ENCODE results near the gene CCDC150.

DNA sequence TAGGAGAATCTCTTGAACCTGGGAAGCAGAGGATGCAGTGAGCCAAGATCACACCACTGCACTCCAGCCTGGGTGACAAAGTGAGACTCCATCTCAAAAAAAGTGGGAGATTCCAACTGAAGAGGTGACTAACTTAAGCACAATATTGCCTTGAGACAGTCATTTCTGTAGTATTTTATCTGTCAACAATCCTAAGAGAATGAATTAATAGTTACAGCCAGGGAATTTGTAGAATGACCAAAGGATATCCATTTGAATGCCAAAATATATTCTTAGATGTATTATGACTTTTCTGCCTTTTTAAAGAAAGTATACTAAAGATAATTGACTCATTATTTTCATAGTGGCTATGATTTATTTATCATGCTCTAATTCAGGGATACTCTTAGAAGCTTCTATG, 40.7 kb upstream of the CCDC150 start:
- TF ChIP-seq, protein P1, sequence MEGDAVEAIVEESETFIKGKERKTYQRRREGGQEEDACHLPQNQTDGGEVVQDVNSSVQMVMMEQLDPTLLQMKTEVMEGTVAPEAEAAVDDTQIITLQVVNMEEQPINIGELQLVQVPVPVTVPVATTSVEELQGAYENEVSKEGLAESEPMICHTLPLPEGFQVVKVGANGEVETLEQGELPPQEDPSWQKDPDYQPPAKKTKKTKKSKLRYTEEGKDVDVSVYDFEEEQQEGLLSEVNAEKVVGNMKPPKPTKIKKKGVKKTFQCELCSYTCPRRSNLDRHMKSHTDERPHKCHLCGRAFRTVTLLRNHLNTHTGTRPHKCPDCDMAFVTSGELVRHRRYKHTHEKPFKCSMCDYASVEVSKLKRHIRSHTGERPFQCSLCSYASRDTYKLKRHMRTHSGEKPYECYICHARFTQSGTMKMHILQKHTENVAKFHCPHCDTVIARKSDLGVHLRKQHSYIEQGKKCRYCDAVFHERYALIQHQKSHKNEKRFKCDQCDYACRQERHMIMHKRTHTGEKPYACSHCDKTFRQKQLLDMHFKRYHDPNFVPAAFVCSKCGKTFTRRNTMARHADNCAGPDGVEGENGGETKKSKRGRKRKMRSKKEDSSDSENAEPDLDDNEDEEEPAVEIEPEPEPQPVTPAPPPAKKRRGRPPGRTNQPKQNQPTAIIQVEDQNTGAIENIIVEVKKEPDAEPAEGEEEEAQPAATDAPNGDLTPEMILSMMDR (IDR thresholded peaks at IDR 0.05) = no peak
- TF ChIP-seq POLR2AphosphoS5 (IDR thresholded peaks at IDR 0.05) = no peak

Data from stomach (tissue), 4 donors.